CD4-positive, alpha-beta T cell treated with Interleukin-15 for 1 hour (primary cell): Measurements from ENCODE around the gene ZNF841.
"Not testable (repeated sequence)": the region's sequence is repeated elsewhere in the genome, so short reads cannot be mapped to it uniquely, and the experiment has no call there.

Experiments
- DNase-seq: peaks from one replicate; pipeline ENCODE4 v3.0.0-alpha.2; 2020

The ZNF841 gene

GRCh38 chr19:52095172-52096014, at the start of gene ZNF841:
TSS of gene ZNF841 (minus strand) at chr19:52095765. CDS start at chr19:52084801, 10,964 bp downstream.
- peak; percentile 88 for DNase-seq

- DNase-seq: no peak
Measured at GRCh38 chr19:52142001-52142595, 46.5 kb upstream of the ZNF841 start.

GRCh38 chr19:52141203-52141602, 45.6 kb upstream of the ZNF841 start:
- no peak for DNase-seq

GRCh38 chr19:52140032-52140710, 44.6 kb upstream of the ZNF841 start:
- DNase-seq: no peak

- peak; percentile 95 for DNase-seq
Measured at GRCh38 chr19:52139252-52140031, 43.9 kb upstream of the ZNF841 start, which contains the start of gene ZNF616. TSS of gene ZNF616 (minus strand) at chr19:52139938. CDS start at chr19:52130512, 9,426 bp downstream.

- no peak for DNase-seq
Measured at GRCh38 chr19:52138983-52139251, 43.4 kb upstream of the ZNF841 start.

- DNase-seq: no peak
Measured at GRCh38 chr19:52138278-52138982, 42.9 kb upstream of the ZNF841 start.

- no peak for DNase-seq
Measured at GRCh38 chr19:52120286-52120685, 24.7 kb upstream of the ZNF841 start.

GRCh38 chr19:52115526-52116053, 20.0 kb upstream of the ZNF841 start:
- DNase-seq: no peak

- no peak for DNase-seq
Measured at GRCh38 chr19:52114691-52115090, 19.1 kb upstream of the ZNF841 start.

- no peak for DNase-seq
Measured at GRCh38 chr19:52112624-52113023, 17.1 kb upstream of the ZNF841 start.

- DNase-seq: no peak
Measured at GRCh38 chr19:52110780-52111179, 15.2 kb upstream of the ZNF841 start.

- DNase-seq: no peak
Measured at GRCh38 chr19:52102782-52103181, 7.2 kb upstream of the ZNF841 start.

GRCh38 chr19:52101866-52102562, 6.4 kb upstream of the ZNF841 start:
- DNase-seq: no peak

GRCh38 chr19:52099497-52100138, 4.1 kb upstream of the ZNF841 start:
- no peak for DNase-seq

- DNase-seq: not testable (repeated sequence)
Measured at GRCh38 chr19:52096416-52096815, 851 bp upstream of the ZNF841 start.

GRCh38 chr19:52094526-52095130, 937 bp downstream of the ZNF841 start:
- no peak for DNase-seq

- no peak for DNase-seq
Measured at GRCh38 chr19:52086481-52086880, 9.1 kb downstream of the ZNF841 start.

GRCh38 chr19:52070496-52070895, 25.1 kb downstream of the ZNF841 start:
- no peak for DNase-seq

- no peak for DNase-seq
Measured at GRCh38 chr19:52069653-52070052, 25.9 kb downstream of the ZNF841 start.
